Thyroid gland (tissue), 4 donors: ENCODE measurements around the gene RFC3. TPM values are rescaled to one million over a fixed set of nuclear protein-coding genes. Genes with fewer than 3 reads are reported as not detected.

Experiments
- DNase-seq, 2 donors: peaks; one replicate each; pipeline ENCODE4 v3.0.0-alpha.2; 2019
- H3K27ac ChIP-seq, 3 donors: fragments of 200-600 bp; sonication (generic); 1 replicate in 2 of 3; 2 replicates in 1 of 3; pipeline ENCODE4 v1.5.1; 2016 to 2019; ENCODE audit warnings: mild to moderate bottlenecking in 1 of 3, moderate library complexity in 1 of 3
- H3K27me3 ChIP-seq: fragments of 200-600 bp; sonication (generic); one replicate; pipeline ENCODE4 v1.5.1; 2019
- H3K36me3 ChIP-seq, 2 donors: fragments of 200-600 bp; sonication (generic); one replicate each; pipeline ENCODE4 v1.5.1; 2016 to 2019
- H3K4me1 ChIP-seq, 2 donors: fragments of 200-600 bp; sonication (generic); one replicate each; pipeline ENCODE4 v1.5.1; 2017 to 2019
- H3K4me3 ChIP-seq, 3 donors: fragments of 200-600 bp; sonication (generic); replicated peaks in 1 of 3; 1 replicate in 2 of 3; 2 replicates in 1 of 3; pipeline ENCODE4 v1.5.1; 2016; ENCODE audit warnings: mild to moderate bottlenecking in 1 of 3
- H3K9me3 ChIP-seq: fragments of 200-600 bp; sonication (generic); one replicate; pipeline ENCODE4 v1.5.1; 2017
- POLR2A ChIP-seq, 2 donors: fragments of 450-650 bp; IDR thresholded peaks; one replicate each; pipeline ENCODE4 v1.6.1; 2017; ENCODE audit warnings: antibody characterized with exemption in 2 of 2, mild to moderate bottlenecking in 2 of 2, moderate library complexity in 1 of 2
- WGBS, 2 donors: methylation state at CpG; one replicate each; pipeline ENCODE4 v1.1.5; 2017; 5-methylcytosine and 5-hydroxymethylcytosine counted together
- intact Hi-C: fragments of 100-400 bp; cut with DNase I; formaldehyde crosslinking; loops from one replicate; pipeline ENCODE4 v1.15.1; 2023
- total RNA-seq, 4 donors: library from RNA; depleted of rRNA; stranded (reverse); fragments of >200 nt; gene quantifications; one replicate each; pipeline ENCODE4 v1.2.3, GENCODE V29; 2016
- TF ChIP-seq, protein P1 (sequence below), 6 experiments: fragments of 200-600 bp in 3 of 6; fragments of 450-650 bp in 3 of 6; sonication (generic) in 3 of 6; IDR thresholded peaks; one replicate each; pipeline ENCODE4 v1.5.1; 2016 to 2019; ENCODE audit warnings: antibody characterized with exemption in 6 of 6, mild to moderate bottlenecking in 2 of 6, inconsistent platforms in 1 of 6, moderate library complexity in 1 of 6

The RFC3 gene
- total RNA-seq, 4 donors from 2014 or later = 7.4 to 13.3 (median 9.8) TPM

DNA sequence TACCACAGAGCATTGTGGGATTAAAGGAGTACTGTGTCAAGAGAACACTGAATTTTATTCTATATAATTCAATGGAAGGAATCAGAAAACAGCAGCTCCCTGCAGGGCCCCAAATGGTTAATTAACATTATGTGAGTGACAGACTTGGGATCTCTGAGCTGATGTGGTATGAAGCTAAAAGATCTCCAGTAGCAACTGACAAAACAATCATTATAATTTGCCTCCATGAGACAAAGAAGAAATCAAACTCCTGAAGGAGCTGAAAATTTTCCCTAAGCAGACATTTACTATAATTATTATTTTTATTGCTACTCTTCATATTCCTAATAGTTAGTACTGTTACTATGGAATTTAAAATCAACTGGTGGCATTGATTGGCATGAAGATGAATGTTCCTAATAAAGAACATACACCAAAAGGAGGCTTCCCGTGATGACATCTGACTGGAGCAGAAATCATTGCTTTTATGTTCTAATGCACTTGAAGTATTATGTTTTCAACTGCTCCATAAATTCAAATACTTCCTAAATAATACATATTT is 28.8 kb upstream of the RFC3 start:
- Histone ChIP-seq H3K4me3 (no peak overlapping the region), H3K27me3 (no peaks in the 10 kb centered on the region), H3K9me3 (no peaks in the 10 kb centered on the region), H3K36me3 (no peaks in the 10 kb centered on the region), H3K4me1 (no peaks in the 10 kb centered on the region), H3K27ac (no peak overlapping the region)
- intact Hi-C loops = no loop called here
- WGBS, 2 donors = 85 to 89% methylated on average over 1 of the region's 1 CpG
- TF ChIP-seq, protein P1, sequence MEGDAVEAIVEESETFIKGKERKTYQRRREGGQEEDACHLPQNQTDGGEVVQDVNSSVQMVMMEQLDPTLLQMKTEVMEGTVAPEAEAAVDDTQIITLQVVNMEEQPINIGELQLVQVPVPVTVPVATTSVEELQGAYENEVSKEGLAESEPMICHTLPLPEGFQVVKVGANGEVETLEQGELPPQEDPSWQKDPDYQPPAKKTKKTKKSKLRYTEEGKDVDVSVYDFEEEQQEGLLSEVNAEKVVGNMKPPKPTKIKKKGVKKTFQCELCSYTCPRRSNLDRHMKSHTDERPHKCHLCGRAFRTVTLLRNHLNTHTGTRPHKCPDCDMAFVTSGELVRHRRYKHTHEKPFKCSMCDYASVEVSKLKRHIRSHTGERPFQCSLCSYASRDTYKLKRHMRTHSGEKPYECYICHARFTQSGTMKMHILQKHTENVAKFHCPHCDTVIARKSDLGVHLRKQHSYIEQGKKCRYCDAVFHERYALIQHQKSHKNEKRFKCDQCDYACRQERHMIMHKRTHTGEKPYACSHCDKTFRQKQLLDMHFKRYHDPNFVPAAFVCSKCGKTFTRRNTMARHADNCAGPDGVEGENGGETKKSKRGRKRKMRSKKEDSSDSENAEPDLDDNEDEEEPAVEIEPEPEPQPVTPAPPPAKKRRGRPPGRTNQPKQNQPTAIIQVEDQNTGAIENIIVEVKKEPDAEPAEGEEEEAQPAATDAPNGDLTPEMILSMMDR (IDR thresholded peaks at IDR 0.05) = no peak
- no peak for TF ChIP-seq POLR2A (IDR thresholded peaks at IDR 0.05)
- DNase-seq = no peak

DNA sequence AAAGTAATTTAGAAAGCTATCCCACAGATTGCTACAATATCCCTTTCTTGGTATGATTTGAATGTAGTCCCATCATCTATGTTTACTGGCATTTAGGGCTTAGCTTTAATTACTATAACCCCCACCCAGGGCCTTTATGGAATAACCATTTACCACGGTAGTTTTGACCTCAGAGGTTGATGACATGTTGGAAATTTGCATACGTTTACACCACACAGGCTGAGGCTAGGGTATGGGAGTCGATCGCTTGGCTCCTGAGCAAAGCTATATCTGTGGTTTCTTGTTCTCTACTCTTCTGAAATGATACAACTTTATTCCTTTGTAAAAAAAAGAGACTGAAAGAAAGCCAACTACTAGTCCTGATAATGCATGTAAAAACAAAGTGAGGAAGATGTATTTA is 28.2 kb upstream of the RFC3 start:
- no peaks in the 10 kb centered on the region for H3K36me3 ChIP-seq
- no peaks in the 10 kb centered on the region for H3K4me1 ChIP-seq
- H3K27ac ChIP-seq = no peak overlapping the region
- no peak for DNase-seq
- 69 to 73% methylated on average over 4 of the region's 4 CpGs for WGBS, 2 donors
- intact Hi-C loops = no loop called here
- H3K9me3 ChIP-seq = no peaks in the 10 kb centered on the region
- no peak overlapping the region for H3K4me3 ChIP-seq
- H3K27me3 ChIP-seq = no peaks in the 10 kb centered on the region
- TF ChIP-seq, protein P1 (IDR thresholded peaks at IDR 0.05) = no peak
- TF ChIP-seq POLR2A (IDR thresholded peaks at IDR 0.05) = no peak

DNA sequence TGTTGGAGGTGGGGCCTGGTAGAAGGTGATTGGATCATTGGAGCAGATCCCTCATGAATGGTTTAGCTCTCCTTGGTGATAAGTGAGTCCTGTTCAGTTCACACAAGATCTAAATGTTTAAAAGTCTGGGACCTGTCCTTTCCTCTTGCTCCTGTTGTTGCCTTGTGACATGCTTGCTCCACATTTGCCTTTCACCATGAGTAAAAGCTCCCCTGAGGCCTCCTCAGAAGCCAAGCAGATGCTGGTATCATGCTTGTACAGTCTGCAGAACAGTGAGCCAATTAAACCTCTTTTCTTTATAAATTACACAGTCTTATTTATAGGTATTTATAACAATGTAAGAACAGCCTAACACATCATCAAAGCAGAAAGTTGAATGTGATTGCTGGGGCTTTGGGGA is 24.2 kb upstream of the RFC3 start:
- Histone ChIP-seq H3K36me3 (no peaks in the 10 kb centered on the region), H3K9me3 (no peaks in the 10 kb centered on the region), H3K4me1 (no peaks in the 10 kb centered on the region), H3K4me3 (no peak overlapping the region), H3K27ac (no peak overlapping the region), H3K27me3 (no peaks in the 10 kb centered on the region)
- DNase-seq = no peak
- intact Hi-C loops = no loop called here
- no peak for TF ChIP-seq POLR2A (IDR thresholded peaks at IDR 0.05)
- TF ChIP-seq, protein P1 (IDR thresholded peaks at IDR 0.05) = no peak

DNA sequence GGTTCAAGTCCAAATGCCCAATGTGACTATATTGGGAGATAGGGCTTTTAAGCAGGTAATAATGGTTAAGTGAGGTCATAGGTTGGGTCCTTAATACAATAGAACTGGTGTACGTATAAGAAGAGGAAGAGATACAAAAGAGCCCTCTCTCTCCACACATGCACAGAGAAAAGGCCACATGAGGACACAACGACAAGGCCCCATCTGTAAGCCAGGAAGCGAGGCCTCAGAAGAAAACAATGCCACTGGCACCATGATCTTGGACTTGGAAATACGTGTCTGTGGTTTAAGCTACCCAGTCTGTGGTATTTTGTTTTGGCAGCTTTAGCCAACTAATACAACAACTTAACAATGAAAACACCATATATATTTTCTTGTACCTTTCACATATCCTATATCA is 23.4 kb upstream of the RFC3 start:
- Histone ChIP-seq H3K4me1 (no peaks in the 10 kb centered on the region), H3K4me3 (no peak overlapping the region), H3K36me3 (no peaks in the 10 kb centered on the region), H3K27me3 (no peaks in the 10 kb centered on the region), H3K9me3 (no peaks in the 10 kb centered on the region), H3K27ac (no peak overlapping the region)
- TF ChIP-seq POLR2A (IDR thresholded peaks at IDR 0.05) = no peak
- TF ChIP-seq, protein P1 (IDR thresholded peaks at IDR 0.05) = no peak
- DNase-seq = no peak
- intact Hi-C loops = no loop called here
- WGBS, 2 donors = 62 to 70% methylated on average over 4 of the region's 4 CpGs

DNA sequence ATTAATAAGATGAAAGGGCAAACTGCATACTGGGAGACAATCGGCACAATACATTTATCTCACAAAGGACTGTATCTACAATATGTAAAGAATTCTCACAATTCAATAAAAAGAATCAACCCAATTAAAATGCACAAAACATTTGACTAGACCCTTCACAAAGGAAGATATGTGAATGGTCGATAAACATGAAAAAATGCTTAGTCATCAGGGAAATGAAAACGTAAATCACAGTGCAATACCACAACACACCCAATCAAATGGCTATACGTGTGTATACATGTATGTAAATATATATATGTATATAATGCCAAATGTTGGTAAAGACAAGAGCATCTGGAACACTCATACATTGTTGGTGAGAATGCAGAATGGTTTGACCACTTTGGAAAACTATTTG is 21.9 kb upstream of the RFC3 start:
- intact Hi-C loops = no loop called here
- WGBS, 2 donors = 87 to 89% methylated on average over 4 of the region's 4 CpGs

More for the DNA sequence above, 21.9 kb upstream of the RFC3 start:
- Histone ChIP-seq H3K36me3 (no peaks in the 10 kb centered on the region), H3K4me1 (no peaks in the 10 kb centered on the region), H3K9me3 (no peaks in the 10 kb centered on the region), H3K27me3 (no peaks in the 10 kb centered on the region), H3K4me3 (no peak overlapping the region), H3K27ac (no peak overlapping the region)
- no peak for TF ChIP-seq POLR2A (IDR thresholded peaks at IDR 0.05)
- TF ChIP-seq, protein P1 (IDR thresholded peaks at IDR 0.05) = no peak
- no peak for DNase-seq
